Measurements from ENCODE around the gene PPP4C. TPM values are rescaled to one million over a fixed set of nuclear protein-coding genes. Genes with fewer than 3 reads are reported as not detected.

The PPP4C gene
- total RNA-seq, 1 experiment from 2014 or later: 163 TPM

GRCh38 chr16:30088237-30088831 is 12.5 kb downstream of the PPP4C start:
- Histone ChIP-seq H3K27ac (ENCODE audit: insufficient read length, low read depth, low read length) (no peak overlapping the region), H2AK5ac (ENCODE audit: insufficient read length, low read length) (no peak overlapping the region), H2BK15ac (ENCODE audit: low read depth, low read length) (no peak overlapping the region), H4K5ac (ENCODE audit: insufficient read length, low read depth, low read length) (no peak overlapping the region), H3K4ac (ENCODE audit: low read depth, low read length) (no peak overlapping the region), H2BK20ac (ENCODE audit: low read depth, low read length, poor library complexity, severe bottlenecking) (no peak overlapping the region), H3K56ac (ENCODE audit: insufficient read length, low read depth, low read length) (no peak overlapping the region), H2BK5ac (ENCODE audit: insufficient read length, low read length) (no peak overlapping the region), H2BK120ac (ENCODE audit: low read depth, low read length, poor library complexity, severe bottlenecking) (no peak overlapping the region), H3K79me2 (ENCODE audit: insufficient read depth, low read length) (no peaks in the 10 kb centered on the region), H3K23ac (ENCODE audit: insufficient read length, low read depth, low read length) (no peak overlapping the region), H3T11ph (ENCODE audit: low read length) (no peak overlapping the region), H3K4me2 (ENCODE audit: insufficient read depth, insufficient read length, low read length) (no peak overlapping the region), H3K79me1 (ENCODE audit: insufficient read depth, low read depth, low read length, poor library complexity, severe bottlenecking) (no peaks in the 10 kb centered on the region), H3K23me2 (ENCODE audit: insufficient read length, low read depth, low read length, poor library complexity, severe bottlenecking) (peaks cover 10% of the 10 kb centered on the region), H3K4me1 (ENCODE audit: insufficient read depth, low read length) (no peaks in the 10 kb centered on the region), H4K8ac (replicated peaks; ENCODE audit: insufficient read length, low read depth, low read length) (no peak overlapping the region), H2AFZ (ENCODE audit: low read length) (no peak overlapping the region), H3K18ac (ENCODE audit: insufficient read length, low read depth, low read length) (no peak overlapping the region), H3K14ac (ENCODE audit: insufficient read depth, low read length) (no peak overlapping the region), H3K9me3 (ENCODE audit: control insufficient read depth, low read depth, low read length) (no peaks in the 10 kb centered on the region), H4K20me1 (ENCODE audit: control insufficient read depth, insufficient read depth, insufficient read length) (no peaks in the 10 kb centered on the region), H3K9ac (ENCODE audit: extremely low read depth, insufficient read length, low read length) (no peak overlapping the region), H3K27me3 (ENCODE audit: insufficient read depth, low read length) (no peaks in the 10 kb centered on the region), H2BK12ac (ENCODE audit: insufficient read length, low read depth, low read length) (no peak overlapping the region), H4K91ac (ENCODE audit: insufficient read length, low read depth, low read length) (no peak overlapping the region)
- Mint-ChIP-seq H3K4me3 (no peak overlapping the region; a peak in 1 of 5 replicates), H3K9me3 (no peaks in the 10 kb centered on the region; a peak in 1 of 5 replicates), H3K27ac (peak overlapping the region; percentile 14 to 79 (median 53); a peak in 4 of 7 replicates), H3K4me1 (peaks cover 10 to 16% of the 10 kb centered on the region in 2 experiments), H3K27me3 (ENCODE audit: low read depth) (peaks cover 4% of the 10 kb centered on the region; the same call in 1 of the 2 replicates), H3K36me3 (ENCODE audit: insufficient read depth in 1 of 3, low read depth in 3 of 3) (peaks cover 8 to 28% (median 28%) of the 10 kb centered on the region in 3 experiments; a peak in 6 of 7 replicates)
- no CpG with 5 or more reads among the region's 10 CpGs for WGBS (ENCODE audit: extremely low coverage, insufficient read length, low lambda C conversion rate)
- TF ChIP-seq CTCF (conservative IDR thresholded peaks at IDR 0.05): no peak
- DNase-seq: no peak
